ENCODE measurements around the gene COL4A6. TPM values are rescaled to one million over a fixed set of nuclear protein-coding genes. Genes with fewer than 3 reads are reported as not detected.

The COL4A6 gene
- total RNA-seq, 2 donors from 2014 or later = 0.73 to 1.0 TPM

- intact Hi-C loops (cut with DNase I, micrococcal nuclease) = no loop called here
- DNase-seq = no peak
- no peak for ATAC-seq
Observed at GRCh38 chrX:108245462-108245861, 192.8 kb downstream of the COL4A6 start.

DNA sequence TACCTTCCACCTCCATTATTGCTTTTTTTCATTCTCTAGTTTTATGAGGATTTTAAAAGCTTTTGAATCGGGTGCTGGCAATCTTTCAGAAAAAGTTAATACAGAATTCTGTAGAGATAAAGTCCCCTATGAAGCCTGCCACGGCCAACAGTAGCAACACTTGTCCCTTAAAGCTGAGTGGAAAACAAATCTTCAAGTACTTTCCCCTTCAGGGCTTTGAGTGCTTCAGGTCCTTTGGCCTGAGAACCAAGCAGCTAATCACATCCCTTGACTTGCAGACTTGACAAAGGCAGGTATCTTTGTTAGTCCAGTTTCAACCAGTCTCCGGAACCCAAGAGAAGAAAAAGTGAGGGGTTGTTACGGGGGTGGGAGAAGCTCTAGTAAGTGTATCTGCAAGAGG lies 202.2 kb downstream of the COL4A6 start:
- no peak for DNase-seq
- intact Hi-C loops (cut with DNase I, micrococcal nuclease) = no loop called here
- ATAC-seq = no peak

- no peak for ATAC-seq
- no peak for DNase-seq
- intact Hi-C loops (cut with DNase I, micrococcal nuclease) = no loop called here
Observed at GRCh38 chrX:108230574-108230973, 207.6 kb downstream of the COL4A6 start.

GRCh38 chrX:108224727-108225621 lies 213.2 kb downstream of the COL4A6 start:
- intact Hi-C loops (cut with DNase I, micrococcal nuclease) = loop anchor here in 1 of 2 donors (5.0 kb wide), 1 partner anchor 312 kb away; no protein-coding TSS in a partner anchor
- ATAC-seq = no peak
- no peak for DNase-seq

- no peak for ATAC-seq
- intact Hi-C loops (cut with DNase I, micrococcal nuclease) = loop anchor here in 1 of 2 donors (5.0 kb wide), 1 partner anchor 313 kb away; no protein-coding TSS in a partner anchor
Observed at GRCh38 chrX:108224218-108224617, 214.0 kb downstream of the COL4A6 start.

DNA sequence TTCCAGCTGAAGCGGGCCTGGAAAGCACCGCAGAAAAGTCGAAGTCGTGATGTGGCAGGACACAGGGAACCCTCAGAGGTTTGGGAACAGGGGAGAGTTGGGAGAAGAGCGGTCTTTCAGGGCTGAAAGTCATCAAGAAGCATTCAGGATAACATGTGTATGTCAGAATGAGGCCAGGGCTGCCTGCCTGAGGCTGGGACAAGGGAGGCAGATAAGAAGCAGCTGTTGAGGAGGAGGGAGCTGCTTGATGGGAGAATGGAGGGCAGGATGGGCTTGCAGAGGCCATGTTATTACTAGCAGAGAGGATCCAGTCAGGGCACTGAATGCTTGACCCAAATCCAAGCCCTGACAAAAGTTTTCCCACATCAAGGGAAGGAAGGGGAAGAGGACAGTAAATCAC lies 214.6 kb downstream of the COL4A6 start:
- no peak for ATAC-seq
- intact Hi-C loops (cut with DNase I, micrococcal nuclease) = loop anchor here in 1 of 2 donors (5.0 kb wide), 1 partner anchor 314 kb away; no protein-coding TSS in a partner anchor

More at GRCh38 chrX:108224218-108224617, 214.0 kb downstream of the COL4A6 start:
- no peak for DNase-seq

GRCh38 chrX:108221301-108221864 lies 216.8 kb downstream of the COL4A6 start:
- intact Hi-C loops (cut with DNase I, micrococcal nuclease) = loop anchor here in 1 of 2 donors (5.0 kb wide), 1 partner anchor 316 kb away; no protein-coding TSS in a partner anchor
- ATAC-seq (no peak), DNase-seq (no peak)

More for the DNA sequence above, 214.6 kb downstream of the COL4A6 start:
- no peak for DNase-seq

GRCh38 chrX:108219949-108220601 lies 218.1 kb downstream of the COL4A6 start:
- DNase-seq (no peak), ATAC-seq (no peak)
- intact Hi-C loops (cut with DNase I, micrococcal nuclease) = loop anchor here in 1 of 2 donors (5.0 kb wide), 1 partner anchor 317 kb away; no protein-coding TSS in a partner anchor

GRCh38 chrX:108217876-108218275 lies 220.3 kb downstream of the COL4A6 start:
- no peak for DNase-seq
- no peak for ATAC-seq
- intact Hi-C loops (cut with DNase I, micrococcal nuclease) = no loop called here

DNA sequence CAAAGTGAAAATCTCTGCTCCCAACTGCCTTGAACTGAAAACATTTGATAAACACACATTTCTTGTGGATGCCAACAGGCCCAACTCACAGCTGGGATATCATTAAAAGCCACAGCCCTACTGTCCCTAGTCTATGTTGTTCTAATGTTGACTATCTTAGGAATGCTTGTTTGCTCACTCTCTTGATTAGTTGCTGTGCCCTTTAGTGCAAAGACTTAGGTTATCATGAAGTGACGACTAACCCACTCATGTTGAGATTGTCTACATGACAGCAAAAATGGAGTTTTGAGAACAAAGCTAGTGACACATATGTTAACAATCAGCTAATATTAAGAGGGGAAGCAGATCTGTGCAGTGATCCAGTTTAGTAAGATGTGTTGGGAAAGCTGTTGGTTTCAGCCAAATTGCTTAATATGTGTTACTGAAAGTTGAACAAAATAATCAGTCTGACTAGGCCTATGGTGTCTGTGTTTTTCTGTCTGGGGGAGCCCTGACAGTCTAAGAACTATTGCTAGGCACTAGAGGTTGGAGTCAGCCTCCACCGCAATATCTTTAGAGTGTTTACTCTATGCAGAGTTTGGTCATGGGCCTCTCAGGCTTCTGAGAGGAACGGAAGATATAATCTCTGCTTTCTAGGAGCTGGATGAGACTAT lies 221.2 kb downstream of the COL4A6 start:
- no peak for ATAC-seq
- DNase-seq = no peak
- intact Hi-C loops (cut with DNase I, micrococcal nuclease) = no loop called here

DNA sequence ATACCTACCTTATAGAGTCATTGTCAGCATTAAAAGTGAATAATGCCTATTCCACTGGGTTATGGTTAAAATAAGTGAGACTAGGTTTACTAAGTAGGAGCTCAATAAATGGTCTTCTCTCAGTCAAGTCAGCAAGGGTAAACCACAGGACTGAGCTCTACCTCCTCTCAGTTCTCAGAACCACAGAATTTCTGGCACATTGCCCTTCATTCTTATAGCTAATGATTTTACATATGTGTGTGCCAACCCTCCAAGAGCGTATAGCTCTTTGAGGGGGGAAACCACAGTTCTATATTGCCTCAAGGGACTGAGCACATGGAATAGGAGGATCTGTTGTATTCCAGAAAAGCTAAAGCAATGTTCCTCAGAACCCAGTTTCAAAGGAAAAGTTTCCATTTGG lies 221.8 kb downstream of the COL4A6 start:
- DNase-seq = no peak
- no peak for ATAC-seq
- intact Hi-C loops (cut with DNase I, micrococcal nuclease) = no loop called here

DNA sequence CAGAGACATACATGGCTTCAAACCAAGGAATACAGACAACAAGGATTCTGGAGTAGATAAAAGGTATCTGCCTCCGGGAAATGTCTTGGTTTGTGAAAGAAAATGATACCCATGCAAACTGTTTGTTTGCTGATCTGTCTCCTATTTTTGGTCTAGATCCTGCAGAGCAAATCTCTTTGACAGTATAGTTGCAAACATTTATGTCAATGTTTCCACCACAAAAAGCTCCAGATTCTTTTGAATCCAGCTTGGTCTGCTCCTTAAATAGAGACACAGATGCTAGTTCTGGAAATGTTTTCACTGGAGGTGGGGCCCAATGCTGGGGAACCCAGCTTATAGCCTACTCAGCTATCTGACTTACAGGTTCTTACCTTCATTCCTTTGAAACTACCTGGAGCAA lies 226.9 kb downstream of the COL4A6 start:
- ATAC-seq = no peak
- no peak for DNase-seq
- intact Hi-C loops (cut with DNase I, micrococcal nuclease) = no loop called here

GRCh38 chrX:108209006-108209554 lies 229.1 kb downstream of the COL4A6 start:
- intact Hi-C loops (cut with DNase I, micrococcal nuclease) = no loop called here
- no peak for ATAC-seq
- DNase-seq = no peak

DNA sequence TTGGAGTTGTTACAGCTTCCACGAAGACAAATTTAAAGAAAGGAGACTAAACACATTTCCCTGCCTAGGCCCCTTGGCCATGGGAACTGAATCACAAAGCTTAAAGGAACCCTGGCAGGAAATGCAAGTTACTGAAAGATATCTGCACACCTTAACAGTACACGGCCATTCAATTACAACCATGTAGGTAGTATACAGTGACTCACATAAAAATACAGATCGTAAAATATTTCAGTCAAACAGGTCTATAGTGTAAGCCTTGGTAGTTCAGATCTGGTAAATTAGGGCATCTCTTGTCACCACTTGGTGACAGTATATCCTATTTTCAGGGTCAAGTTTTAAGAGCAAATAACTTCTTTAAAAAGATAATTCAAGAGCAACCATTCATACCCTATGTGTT lies 234.7 kb downstream of the COL4A6 start:
- ATAC-seq = no peak
- intact Hi-C loops (cut with DNase I, micrococcal nuclease) = no loop called here

DNA sequence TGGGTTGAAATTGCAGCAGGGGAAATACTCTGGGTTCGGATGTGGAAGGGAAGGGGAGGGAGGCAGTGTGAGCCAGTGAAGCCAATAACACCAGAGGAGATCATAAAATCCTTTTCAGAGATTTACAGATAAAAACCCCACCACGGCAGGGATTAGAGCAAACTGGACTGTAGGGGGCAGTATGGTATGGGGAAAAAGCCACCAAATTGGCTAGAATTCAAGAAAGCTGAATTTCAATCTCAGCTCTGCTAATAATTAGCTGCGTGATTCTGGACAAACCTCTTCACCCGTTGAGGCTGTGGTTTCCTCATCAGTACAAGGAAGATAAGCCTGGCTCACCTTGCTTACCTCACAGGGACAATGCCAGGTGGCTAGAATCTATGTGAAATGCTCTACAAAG lies 238.5 kb downstream of the COL4A6 start:
- no peak for DNase-seq
- intact Hi-C loops (cut with DNase I, micrococcal nuclease) = no loop called here
- ATAC-seq = peak; percentile 23

More for the DNA sequence above, 234.7 kb downstream of the COL4A6 start:
- DNase-seq = no peak

GRCh38 chrX:108199041-108199440 lies 239.2 kb downstream of the COL4A6 start:
- DNase-seq = no peak
- intact Hi-C loops (cut with DNase I, micrococcal nuclease) = no loop called here
- no peak for ATAC-seq

- intact Hi-C loops (cut with DNase I, micrococcal nuclease) = no loop called here
- no peak for ATAC-seq
- DNase-seq = no peak
Observed at GRCh38 chrX:108198420-108198819, 239.8 kb downstream of the COL4A6 start.

- ATAC-seq = no peak
- intact Hi-C loops (cut with DNase I, micrococcal nuclease) = no loop called here
- DNase-seq = no peak
Observed at GRCh38 chrX:108186811-108187210, 251.4 kb downstream of the COL4A6 start.

GRCh38 chrX:108178143-108178498 lies 260.1 kb downstream of the COL4A6 start:
- DNase-seq (no peak), ATAC-seq (no peak)
- intact Hi-C loops (cut with DNase I, micrococcal nuclease) = no loop called here

Data from left colon (tissue), 2 donors.